ENCODE measurements around the gene RER1.

The RER1 gene

GRCh38 chr1:2391931-2392509 is 379 bp downstream of the RER1 start:
- DNase-seq (ENCODE audit: low read depth) = no peak

- DNase-seq (ENCODE audit: low read depth) = no peak
These were observed 1.0 kb downstream of the RER1 start for GRCh38 chr1:2392686-2393085.

- DNase-seq (ENCODE audit: low read depth) = no peak
These were observed 1.8 kb downstream of the RER1 start for GRCh38 chr1:2393471-2393877.

- no peak for DNase-seq (ENCODE audit: low read depth)
These were observed 2.6 kb downstream of the RER1 start for GRCh38 chr1:2394220-2394619.

- no peak for DNase-seq (ENCODE audit: low read depth)
These were observed 3.1 kb downstream of the RER1 start for GRCh38 chr1:2394761-2395160.

GRCh38 chr1:2395245-2395644 is 3.6 kb downstream of the RER1 start:
- DNase-seq (ENCODE audit: low read depth) = no peak

GRCh38 chr1:2396059-2396458 is 4.4 kb downstream of the RER1 start:
- DNase-seq (ENCODE audit: low read depth) = no peak

- no peak for DNase-seq (ENCODE audit: low read depth)
These were observed 4.8 kb downstream of the RER1 start for GRCh38 chr1:2396476-2396875.

- DNase-seq (ENCODE audit: low read depth) = no peak
These were observed 5.5 kb downstream of the RER1 start for GRCh38 chr1:2397007-2397679.

GRCh38 chr1:2398871-2399270 is 7.2 kb downstream of the RER1 start:
- DNase-seq (ENCODE audit: low read depth) = no peak

- DNase-seq (ENCODE audit: low read depth) = no peak
These were observed 8.4 kb downstream of the RER1 start for GRCh38 chr1:2399890-2400575.

GRCh38 chr1:2400576-2400909 is 8.9 kb downstream of the RER1 start:
- no peak for DNase-seq (ENCODE audit: low read depth)

GRCh38 chr1:2400950-2401649 is 9.5 kb downstream of the RER1 start:
- DNase-seq (ENCODE audit: low read depth) = no peak

- DNase-seq (ENCODE audit: low read depth) = no peak
These were observed 10.8 kb downstream of the RER1 start for GRCh38 chr1:2402420-2402819.

GRCh38 chr1:2403273-2403672 is 11.6 kb downstream of the RER1 start:
- DNase-seq (ENCODE audit: low read depth) = no peak

- no peak for DNase-seq (ENCODE audit: low read depth)
These were observed 12.7 kb downstream of the RER1 start for GRCh38 chr1:2404142-2404889.

GRCh38 chr1:2404890-2405511 is 13.4 kb downstream of the RER1 start:
- no peak for DNase-seq (ENCODE audit: low read depth)

- DNase-seq (ENCODE audit: low read depth) = no peak
These were observed 14.1 kb downstream of the RER1 start for GRCh38 chr1:2405588-2406295.

GRCh38 chr1:2406451-2407041 is 14.9 kb downstream of the RER1 start:
- DNase-seq (ENCODE audit: low read depth) = no peak

- no peak for DNase-seq (ENCODE audit: low read depth)
These were observed 15.7 kb downstream of the RER1 start for GRCh38 chr1:2407166-2407990.
